ENCODE data around the gene SAFB.

GRCh38 chr19:5684694-5685430 lies 62.0 kb downstream of the SAFB start:
- TF ChIP-seq POLR2AphosphoS5 (IDR thresholded peaks at IDR 0.05) (no peak), SMC3 (conservative IDR thresholded peaks at IDR 0.05; ENCODE audit: poor library complexity) (no peak), CTCF (IDR thresholded peaks at IDR 0.05; ENCODE audit: poor library complexity, severe bottlenecking) (no peak), EP300 (conservative IDR thresholded peaks at IDR 0.05; ENCODE audit: poor library complexity, severe bottlenecking) (no peak), REST (IDR thresholded peaks at IDR 0.05; ENCODE audit: borderline replicate concordance) (no peak), RAD21 (conservative IDR thresholded peaks at IDR 0.05) (no peak), EZH2 (IDR thresholded peaks at IDR 0.05; ENCODE audit: borderline replicate concordance, insufficient read depth, low read length, poor library complexity, severe bottlenecking) (no peak), TAF1 (IDR thresholded peaks at IDR 0.05; ENCODE audit: low read depth) (no peak), MXI1 (conservative IDR thresholded peaks at IDR 0.05; ENCODE audit: poor library complexity, severe bottlenecking) (no peak)
